GM12801 (cell line): ENCODE results near the gene SGCA.

ENCODE experiments used
- TF ChIP-seq, protein P1 (sequence below): IDR thresholded peaks from one replicate; pipeline ENCODE4 v1.5.1; 2011; ENCODE audit warnings: control low read depth; ENCODE audit not compliant: insufficient read length; ENCODE audit errors: extremely low read depth

Gene SGCA

DNA sequence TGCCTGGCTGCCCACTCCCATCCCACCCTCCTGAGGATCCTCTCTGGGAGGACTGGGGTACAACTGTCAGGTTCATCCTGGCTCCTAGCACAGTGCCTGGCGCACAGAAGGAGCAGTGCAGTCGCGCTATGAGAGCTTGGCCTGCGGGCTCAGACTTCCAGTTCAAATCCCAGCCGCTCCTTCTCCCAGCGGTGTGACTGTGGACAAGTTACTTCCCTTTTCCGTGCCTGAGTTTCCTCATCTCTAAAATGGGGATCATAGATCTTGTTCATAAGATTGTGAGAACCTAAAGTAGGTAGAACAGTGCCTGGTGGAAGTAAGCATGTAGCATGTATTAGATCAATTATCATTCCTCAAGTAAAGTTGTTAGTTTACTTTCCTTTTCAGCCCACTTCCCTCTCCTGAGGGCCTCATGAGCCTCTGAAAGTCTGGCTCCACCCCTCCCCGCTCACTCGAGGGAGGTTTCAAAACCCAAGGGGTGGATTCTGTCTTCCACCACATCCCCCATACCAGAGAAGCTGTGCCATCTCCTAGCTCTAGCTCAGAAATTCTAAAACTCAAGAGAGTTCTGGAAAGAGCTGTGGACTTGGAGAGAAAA, 55.6 kb downstream of the SGCA start:
- TF ChIP-seq, protein P1, sequence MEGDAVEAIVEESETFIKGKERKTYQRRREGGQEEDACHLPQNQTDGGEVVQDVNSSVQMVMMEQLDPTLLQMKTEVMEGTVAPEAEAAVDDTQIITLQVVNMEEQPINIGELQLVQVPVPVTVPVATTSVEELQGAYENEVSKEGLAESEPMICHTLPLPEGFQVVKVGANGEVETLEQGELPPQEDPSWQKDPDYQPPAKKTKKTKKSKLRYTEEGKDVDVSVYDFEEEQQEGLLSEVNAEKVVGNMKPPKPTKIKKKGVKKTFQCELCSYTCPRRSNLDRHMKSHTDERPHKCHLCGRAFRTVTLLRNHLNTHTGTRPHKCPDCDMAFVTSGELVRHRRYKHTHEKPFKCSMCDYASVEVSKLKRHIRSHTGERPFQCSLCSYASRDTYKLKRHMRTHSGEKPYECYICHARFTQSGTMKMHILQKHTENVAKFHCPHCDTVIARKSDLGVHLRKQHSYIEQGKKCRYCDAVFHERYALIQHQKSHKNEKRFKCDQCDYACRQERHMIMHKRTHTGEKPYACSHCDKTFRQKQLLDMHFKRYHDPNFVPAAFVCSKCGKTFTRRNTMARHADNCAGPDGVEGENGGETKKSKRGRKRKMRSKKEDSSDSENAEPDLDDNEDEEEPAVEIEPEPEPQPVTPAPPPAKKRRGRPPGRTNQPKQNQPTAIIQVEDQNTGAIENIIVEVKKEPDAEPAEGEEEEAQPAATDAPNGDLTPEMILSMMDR = no peak

GRCh38 chr17:50221864-50222545, 56.2 kb downstream of the SGCA start:
- TF ChIP-seq, protein P1 = no peak

GRCh38 chr17:50222922-50223321, 57.1 kb downstream of the SGCA start:
- TF ChIP-seq, protein P1 = no peak
